Kidney epithelial cell (primary cell): ENCODE measurements around the gene GLRX5. TPM values are rescaled to one million over a fixed set of nuclear protein-coding genes. Genes with fewer than 3 reads are reported as not detected.

Experiments
- DNase-seq: peaks from one replicate; pipeline ENCODE4 v3.0.0-alpha.2; 2010; ENCODE audit warnings: low read depth
- H3K27me3 ChIP-seq: 2 replicates; pipeline ENCODE4 v1.6.0; 2011; ENCODE audit warnings: low read length; ENCODE audit not compliant: control insufficient read depth, insufficient read depth
- H3K36me3 ChIP-seq: 2 replicates; pipeline ENCODE4 v1.5.1; 2011; ENCODE audit warnings: low read length; ENCODE audit not compliant: control insufficient read depth, insufficient read depth
- H3K4me3 ChIP-seq: 2 replicates; pipeline ENCODE4 v1.5.1; 2011; ENCODE audit warnings: low read depth, mild to moderate bottlenecking, control low read depth, low read length
- total RNA-seq: library from RNA; depleted of rRNA; stranded (reverse); fragments of >200 nt; gene quantifications from 2 replicates; pipeline ENCODE4 v1.2.3, GENCODE V29; 2015
- TF ChIP-seq, protein P1 (sequence below): IDR thresholded peaks from 2 replicates; pipeline ENCODE4 v1.5.1; 2011; ENCODE audit warnings: mild to moderate bottlenecking, moderate library complexity, low read length, control low read depth, inconsistent platforms; ENCODE audit not compliant: insufficient read depth, poor library complexity, severe bottlenecking

Gene GLRX5
- total RNA-seq, 1 donor from 2014 or later = 48.3 TPM

DNA sequence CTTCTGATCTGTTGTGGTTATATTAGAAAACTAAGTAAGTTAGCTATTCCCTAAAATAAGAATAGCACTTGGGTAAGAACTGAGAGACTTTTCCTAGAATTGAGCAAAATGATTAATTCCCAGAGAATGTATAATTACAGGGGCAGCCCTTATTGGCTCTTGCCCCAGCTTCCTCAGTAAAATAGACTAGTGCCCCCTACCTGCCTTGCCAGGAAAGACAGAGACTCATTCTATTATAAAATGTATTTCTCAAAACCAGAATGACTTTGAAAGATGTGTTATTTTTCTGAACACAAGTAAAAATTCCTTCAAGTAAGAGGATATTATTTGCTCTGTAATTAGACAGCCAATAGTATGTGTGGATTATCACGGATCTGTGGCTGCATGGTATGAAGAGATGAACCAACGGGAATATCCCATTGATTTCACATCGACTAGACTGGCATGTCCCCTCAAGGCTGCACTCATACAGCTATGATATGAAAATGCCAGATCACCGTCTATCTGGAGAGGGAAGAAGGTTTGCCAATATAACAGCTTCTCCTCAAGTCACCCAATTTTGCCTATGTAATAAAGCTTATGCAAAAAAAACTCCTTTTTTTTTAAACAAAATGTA lies 7.4 kb upstream of the GLRX5 start:
- Histone ChIP-seq H3K27me3 (no peaks in the 10 kb centered on the region), H3K4me3 (no peak overlapping the region), H3K36me3 (no peaks in the 10 kb centered on the region)
- no peak for DNase-seq
- TF ChIP-seq, protein P1, sequence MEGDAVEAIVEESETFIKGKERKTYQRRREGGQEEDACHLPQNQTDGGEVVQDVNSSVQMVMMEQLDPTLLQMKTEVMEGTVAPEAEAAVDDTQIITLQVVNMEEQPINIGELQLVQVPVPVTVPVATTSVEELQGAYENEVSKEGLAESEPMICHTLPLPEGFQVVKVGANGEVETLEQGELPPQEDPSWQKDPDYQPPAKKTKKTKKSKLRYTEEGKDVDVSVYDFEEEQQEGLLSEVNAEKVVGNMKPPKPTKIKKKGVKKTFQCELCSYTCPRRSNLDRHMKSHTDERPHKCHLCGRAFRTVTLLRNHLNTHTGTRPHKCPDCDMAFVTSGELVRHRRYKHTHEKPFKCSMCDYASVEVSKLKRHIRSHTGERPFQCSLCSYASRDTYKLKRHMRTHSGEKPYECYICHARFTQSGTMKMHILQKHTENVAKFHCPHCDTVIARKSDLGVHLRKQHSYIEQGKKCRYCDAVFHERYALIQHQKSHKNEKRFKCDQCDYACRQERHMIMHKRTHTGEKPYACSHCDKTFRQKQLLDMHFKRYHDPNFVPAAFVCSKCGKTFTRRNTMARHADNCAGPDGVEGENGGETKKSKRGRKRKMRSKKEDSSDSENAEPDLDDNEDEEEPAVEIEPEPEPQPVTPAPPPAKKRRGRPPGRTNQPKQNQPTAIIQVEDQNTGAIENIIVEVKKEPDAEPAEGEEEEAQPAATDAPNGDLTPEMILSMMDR = peak; percentile 63

DNA sequence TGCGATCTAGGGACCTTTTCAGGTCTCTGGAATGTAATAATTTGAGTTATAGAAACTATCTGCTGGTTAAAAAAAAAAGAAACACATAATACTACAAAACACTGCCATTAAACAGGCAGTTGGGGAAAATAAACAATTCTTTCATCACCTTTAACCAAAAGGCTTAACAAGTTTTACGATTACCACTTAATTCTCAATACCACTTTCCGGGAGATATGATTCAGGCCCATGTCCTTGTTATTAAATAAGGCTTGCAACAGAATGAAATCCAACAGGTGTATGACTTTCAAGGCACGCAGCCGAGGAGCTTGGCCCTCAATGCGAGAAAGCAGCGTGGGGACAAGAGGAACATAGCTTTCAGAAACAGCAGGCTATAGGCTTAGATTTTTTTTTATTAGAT lies 5.6 kb upstream of the GLRX5 start:
- H3K36me3 ChIP-seq = no peaks in the 10 kb centered on the region
- no peak for DNase-seq
- H3K27me3 ChIP-seq = no peaks in the 10 kb centered on the region
- TF ChIP-seq, protein P1 = no peak
- H3K4me3 ChIP-seq = no peak overlapping the region

DNA sequence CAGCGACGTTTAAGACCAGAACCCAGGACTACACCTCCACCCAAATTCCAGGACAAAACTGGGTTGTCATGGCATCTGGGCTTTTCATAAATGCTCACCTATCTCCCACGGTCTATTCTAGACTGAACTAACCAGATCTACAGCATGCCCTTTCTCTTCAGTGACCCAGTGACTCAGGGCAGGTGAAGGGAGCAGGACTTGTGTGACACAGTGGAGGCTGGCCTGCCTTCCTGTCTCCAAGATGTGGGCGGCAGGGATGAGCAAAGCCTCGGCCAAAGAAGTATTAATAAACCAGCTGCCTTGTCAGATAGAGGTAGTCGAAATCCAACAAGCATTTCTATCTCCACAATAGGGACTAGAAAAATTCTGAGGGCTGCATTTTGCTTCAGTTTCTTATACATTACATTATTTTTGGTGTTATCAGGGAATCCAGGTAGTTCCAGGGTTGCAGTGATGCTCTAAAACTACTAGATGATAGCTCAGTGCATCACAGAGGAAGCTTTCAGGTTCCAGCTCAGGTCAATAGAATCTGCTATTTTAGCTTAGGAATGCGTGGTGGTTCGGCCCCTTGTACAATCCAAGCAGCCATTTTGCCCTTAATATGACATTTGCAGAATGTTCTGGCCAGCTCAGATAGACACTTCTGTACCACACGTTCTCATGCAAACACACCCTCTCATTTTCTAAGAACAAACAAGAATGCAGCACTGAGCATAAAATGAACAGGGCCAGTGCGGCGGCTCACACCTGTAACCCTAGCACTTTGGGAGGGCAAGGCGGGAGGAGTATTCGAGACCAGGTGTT lies 4.2 kb upstream of the GLRX5 start:
- no peak overlapping the region for H3K4me3 ChIP-seq
- DNase-seq = no peak
- no peaks in the 10 kb centered on the region for H3K36me3 ChIP-seq
- TF ChIP-seq, protein P1 = no peak
- H3K27me3 ChIP-seq = no peaks in the 10 kb centered on the region

DNA sequence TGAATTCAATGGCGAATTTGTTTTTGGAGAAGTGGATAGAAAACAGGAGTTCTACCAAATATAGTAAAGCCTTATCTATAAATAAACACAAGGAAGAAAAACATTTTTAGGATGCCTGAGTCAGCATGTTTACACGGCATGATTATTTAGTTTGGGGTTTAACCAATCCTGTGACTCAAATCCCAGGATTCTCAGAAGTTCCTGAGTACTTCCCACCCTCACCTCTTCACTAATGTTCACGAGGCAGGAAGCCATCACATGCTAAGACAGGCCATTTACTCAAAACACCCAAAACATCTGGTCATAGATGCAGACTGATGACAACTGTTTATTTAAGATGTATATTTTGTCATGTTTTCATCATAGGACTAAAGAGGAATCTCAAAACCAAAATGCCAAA lies 3.4 kb upstream of the GLRX5 start:
- Histone ChIP-seq H3K36me3 (no peaks in the 10 kb centered on the region), H3K27me3 (no peaks in the 10 kb centered on the region), H3K4me3 (no peak overlapping the region)
- DNase-seq = no peak
- TF ChIP-seq, protein P1 = no peak

DNA sequence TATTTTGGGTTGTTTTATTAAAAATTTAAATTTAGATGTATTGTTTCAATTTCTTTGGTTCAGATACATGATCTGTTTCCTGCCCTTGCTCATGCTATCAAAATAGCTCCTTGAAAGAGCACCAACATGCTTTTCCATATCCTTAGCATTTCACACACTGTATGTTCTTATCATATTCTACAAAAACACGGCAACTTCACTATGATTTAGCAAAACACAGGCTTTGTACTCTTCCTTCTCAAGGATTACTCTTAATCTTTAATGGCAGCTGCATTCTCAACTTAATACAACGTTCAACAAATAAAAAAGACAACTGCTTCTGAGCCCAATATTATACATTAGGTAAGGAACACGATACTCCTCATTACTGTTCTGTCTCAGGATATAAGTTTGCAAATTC lies 2.9 kb upstream of the GLRX5 start:
- no peak for DNase-seq
- TF ChIP-seq, protein P1 = no peak
- Histone ChIP-seq H3K27me3 (no peaks in the 10 kb centered on the region), H3K4me3 (no peak overlapping the region), H3K36me3 (no peaks in the 10 kb centered on the region)

DNA sequence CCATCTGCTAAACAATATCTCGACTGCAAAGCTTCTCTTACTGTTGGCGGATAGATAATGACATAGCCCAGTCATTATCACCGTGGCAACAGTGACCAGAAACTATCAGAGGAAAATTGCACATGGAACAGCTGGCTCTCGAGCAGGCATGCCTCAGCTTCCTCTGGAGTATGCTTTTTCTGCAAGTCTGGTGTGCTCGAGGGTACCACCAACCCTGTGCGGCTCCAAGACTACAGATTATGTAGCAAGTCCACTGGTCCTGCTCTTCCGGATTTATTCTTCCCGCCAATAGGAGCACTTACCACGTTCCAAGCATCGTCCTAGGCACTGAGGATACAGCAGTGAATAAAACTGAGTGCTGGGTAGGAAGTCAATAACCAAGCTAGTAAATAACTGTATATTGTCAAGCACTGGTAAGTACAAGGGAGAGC lies 1.4 kb upstream of the GLRX5 start:
- TF ChIP-seq, protein P1 = no peak
- peak overlapping the region; percentile 99 for H3K4me3 ChIP-seq
- no peak for DNase-seq
- no peaks in the 10 kb centered on the region for H3K36me3 ChIP-seq
- H3K27me3 ChIP-seq = no peaks in the 10 kb centered on the region
